Stimulated activated CD4-positive, alpha-beta T cell treated with anti-CD3 and anti-CD28 coated beads, TNF-alpha, amount 100 ng/mL, for 4 hours (primary cell): ENCODE measurements around the gene BCL10.

Experiments
- DNase-seq, 3 experiments: peaks; one replicate each; pipeline ENCODE4 v3.0.0-alpha.2; 2020; ENCODE audit warnings: low read depth in 3 of 3

BCL10 gene

DNA sequence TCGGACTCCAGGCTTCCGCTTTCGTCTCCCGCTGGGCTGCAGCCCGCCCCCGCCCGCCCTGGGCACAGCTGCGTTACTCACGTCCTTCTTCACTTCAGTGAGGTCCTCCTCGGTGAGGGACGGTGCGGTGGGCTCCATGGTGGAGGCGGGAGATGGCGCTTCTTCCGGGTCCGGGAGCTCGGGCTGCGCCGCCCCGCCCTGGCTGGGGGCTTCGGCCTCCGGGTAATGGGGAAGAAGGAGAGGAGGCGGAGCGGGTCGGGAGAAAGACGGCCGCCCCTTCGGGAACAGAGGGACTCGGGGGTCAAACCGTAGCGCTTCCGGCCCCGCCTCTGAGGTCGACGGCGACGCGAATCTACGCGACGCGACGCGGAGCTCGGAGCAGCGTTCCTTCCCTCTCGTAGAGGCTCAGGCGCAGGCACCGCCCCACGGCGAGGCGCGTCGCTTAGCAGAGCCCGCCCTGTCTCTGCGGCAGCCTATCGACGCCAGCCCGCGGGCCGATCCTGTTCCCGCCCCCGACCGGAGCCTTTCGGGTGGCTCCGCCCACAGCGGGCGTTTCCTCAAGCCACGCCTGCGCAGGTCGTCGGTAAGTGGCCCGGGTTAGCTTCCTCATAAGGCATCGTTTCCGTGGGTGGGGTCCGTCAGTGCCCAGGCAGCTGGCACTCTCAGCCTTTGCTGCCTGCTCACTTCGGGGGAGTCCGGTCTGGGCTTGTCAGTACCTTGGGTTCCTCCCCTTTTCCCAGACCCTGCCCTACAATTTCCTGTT lies at the start of gene BCL10:
Gene BCL10 (minus strand): TSS at position 418 of the 763 bp plus-strand sequence. CDS start 280 bp downstream, at position 138.
- peak; percentile 91 to 94 (median 93) for DNase-seq

DNA sequence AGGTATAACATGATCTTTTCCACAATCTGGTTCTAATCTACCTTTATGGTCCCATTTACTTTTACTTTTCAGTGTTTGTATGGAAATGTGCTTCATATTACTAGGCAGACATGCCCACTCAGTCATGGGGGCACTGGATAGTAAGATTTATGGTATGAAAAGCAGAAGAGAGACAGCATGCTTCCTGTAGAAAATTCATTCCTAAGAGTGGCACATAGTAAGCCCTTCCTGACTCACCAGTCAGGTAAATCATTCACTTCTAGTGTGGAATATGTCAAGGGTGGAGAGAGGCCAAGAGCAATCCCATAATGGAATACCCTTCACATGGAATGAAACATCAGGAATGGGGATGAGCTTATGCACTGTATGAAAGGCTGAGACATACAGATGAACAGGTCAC lies 49.5 kb upstream of the BCL10 start:
- no peak for DNase-seq

- DNase-seq = no peak
These were observed 47.3 kb upstream of the BCL10 start for GRCh38 chr1:85323770-85324169.

DNA sequence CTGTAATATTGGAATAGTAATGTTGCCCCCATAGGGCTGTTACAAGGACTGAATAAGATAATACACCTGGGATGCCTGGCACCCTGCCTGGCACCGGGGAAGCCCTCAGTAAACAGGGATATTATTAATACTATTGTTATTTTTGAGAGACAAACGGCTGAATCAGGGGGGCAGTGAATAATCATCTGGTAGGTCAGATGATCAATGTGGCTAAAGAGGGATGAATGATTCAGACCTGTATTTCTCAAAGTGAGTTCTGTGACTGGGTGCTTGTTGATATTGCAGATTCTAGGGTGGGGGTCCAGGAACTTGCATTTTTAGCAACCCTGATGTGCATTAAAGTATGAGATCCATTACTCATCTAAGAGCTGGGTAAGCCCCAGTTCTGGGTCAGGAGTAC lies 46.2 kb upstream of the BCL10 start:
- no peak for DNase-seq

GRCh38 chr1:85321237-85321964 lies 45.0 kb upstream of the BCL10 start:
- DNase-seq = no peak

GRCh38 chr1:85320371-85321131 lies 44.1 kb upstream of the BCL10 start:
- DNase-seq = no peak

- no peak for DNase-seq
These were observed 43.5 kb upstream of the BCL10 start for GRCh38 chr1:85319931-85320330.

DNA sequence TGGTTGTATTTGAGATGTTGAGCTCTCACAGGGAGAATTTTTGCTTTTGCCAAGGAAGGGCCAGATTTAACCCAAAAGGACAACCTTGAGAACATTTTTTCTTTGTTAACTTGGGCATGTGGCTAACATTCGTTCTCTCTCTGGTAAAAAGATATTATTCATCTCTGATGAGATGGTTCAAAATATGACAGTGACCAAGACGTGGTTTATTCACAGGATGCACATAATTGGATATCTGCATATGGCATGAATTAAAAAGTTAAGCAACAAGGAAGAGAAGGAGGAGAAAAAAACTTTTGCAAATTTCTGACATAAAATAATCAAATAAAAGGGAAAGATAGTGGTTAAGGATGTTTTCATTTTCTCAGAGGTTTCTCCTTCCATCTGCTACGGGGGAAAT lies 43.1 kb upstream of the BCL10 start:
- no peak for DNase-seq

- no peak for DNase-seq
These were observed 41.8 kb upstream of the BCL10 start for GRCh38 chr1:85318217-85318616.

DNA sequence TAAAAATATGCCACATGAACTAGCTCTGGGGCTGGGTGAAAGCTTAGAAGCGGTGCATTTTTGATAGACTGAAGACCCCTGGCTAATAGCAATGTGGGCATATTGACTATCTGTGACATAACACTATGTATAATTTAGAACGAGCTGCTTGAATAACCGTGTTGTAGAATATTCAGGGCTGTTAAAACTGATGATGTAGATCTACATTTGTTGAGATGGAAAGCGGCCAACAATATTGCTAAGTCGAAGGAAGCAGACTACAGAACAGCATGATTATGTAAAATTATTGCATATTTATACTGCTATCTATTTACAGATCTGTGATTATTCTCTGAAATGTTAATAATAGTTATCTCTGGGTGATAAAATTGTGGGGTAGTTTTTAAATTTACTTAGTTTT lies 41.1 kb upstream of the BCL10 start:
- no peak for DNase-seq

DNA sequence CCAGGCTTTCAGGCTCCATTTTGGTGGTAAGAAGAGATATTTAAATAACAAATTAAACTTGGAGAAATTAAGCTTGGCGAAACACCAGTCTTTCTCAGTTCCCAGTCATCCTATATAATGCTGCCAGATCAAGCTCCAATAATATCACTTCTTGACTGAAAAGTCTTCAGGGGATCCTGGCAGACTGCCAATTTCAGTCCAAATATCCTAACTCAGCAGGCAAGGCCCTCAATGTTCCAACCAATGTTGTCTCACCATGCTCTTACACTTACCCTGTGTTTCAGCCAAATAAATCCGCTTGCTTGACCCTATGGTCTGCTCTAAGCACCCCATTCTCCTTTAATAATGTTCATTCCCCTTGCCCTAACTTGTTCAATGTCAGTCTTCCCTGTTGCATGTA lies 39.9 kb upstream of the BCL10 start:
- no peak for DNase-seq

GRCh38 chr1:85315789-85316188 lies 39.4 kb upstream of the BCL10 start:
- DNase-seq = no peak

- no peak for DNase-seq
These were observed 38.3 kb upstream of the BCL10 start for GRCh38 chr1:85314726-85315125.

GRCh38 chr1:85313888-85314696 lies 37.7 kb upstream of the BCL10 start:
- no peak for DNase-seq

DNA sequence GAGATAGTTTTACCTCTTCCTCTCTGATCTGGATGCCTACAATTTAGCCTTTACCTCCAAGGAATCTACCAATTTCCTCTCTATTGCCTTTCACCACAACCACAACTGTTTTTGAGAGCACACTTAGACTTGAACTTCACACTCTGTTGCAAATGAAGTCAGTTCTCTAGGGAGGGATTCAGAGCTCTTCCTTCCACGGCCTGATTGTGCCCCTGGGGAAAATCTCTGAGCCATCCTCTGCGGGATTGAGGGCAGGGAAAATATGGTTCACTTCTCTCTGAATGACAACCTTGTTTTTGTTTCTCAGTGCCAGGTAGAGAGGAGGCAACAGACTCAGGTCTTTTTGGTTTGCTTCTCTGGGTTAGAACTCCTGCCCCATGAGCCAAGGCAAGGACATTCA lies 35.4 kb upstream of the BCL10 start:
- no peak for DNase-seq

GRCh38 chr1:85308833-85309350 lies 32.5 kb upstream of the BCL10 start:
- DNase-seq = no peak

- DNase-seq = peak; percentile 23 to 38 (median 36)
These were observed 31.8 kb upstream of the BCL10 start for GRCh38 chr1:85307987-85308832.

DNA sequence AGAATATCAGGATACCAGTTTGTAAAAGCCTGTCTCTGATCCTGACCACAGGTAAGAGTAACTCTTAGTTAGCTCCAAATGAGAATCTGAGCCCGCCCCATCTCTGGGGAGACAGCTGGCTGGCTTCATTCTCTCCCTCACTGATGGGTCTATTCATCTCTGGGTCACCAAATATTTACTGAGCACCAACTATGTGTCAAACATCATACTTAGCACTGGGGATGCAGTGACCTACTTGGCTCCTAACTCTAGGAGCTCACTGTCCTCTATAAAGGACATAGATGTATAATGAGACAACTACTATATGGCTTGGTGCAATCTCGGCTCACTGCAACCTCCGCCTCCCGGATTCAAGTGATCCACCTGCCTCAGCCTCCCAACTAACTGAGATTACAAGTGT lies 29.8 kb upstream of the BCL10 start:
- DNase-seq = no peak

DNA sequence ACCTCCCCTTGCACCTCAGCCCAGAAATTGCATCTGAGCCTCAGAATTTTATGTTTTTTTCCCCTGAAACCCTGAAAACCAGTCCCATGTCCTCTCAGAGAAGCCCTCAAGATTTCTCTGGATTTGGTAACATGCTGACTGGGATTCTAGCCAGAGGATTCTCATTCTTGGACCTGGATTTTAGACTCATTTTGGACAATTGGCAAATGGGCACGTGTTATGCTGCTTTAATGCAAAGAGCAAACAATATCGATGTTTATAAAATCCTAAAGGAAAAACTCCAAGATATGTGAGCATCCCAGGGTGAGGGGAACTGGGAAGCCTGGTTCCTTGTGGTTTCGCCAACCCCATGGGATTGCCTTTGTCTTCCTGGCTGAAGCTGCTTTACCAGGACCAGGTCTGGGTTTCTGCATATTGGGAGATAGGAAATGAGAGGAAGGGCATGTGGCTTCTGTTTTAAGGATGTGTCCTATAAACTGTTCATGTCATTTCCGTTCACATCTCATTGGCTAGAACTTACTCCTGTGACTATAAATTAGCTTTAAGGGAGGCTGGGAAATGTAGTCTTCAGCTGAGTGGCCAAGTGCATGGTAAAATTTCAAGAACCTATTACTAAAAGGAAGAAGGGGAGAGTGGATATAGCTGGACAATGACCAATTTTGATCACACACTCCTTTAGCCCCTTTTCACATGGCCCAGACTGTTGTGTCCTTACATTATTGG lies 27.2 kb upstream of the BCL10 start:
- no peak for DNase-seq

GRCh38 chr1:85300140-85300539 lies 23.7 kb upstream of the BCL10 start:
- DNase-seq = no peak
